Left colon (tissue), 2 donors: ENCODE data around the gene TMEM204. TPM values are rescaled to one million over a fixed set of nuclear protein-coding genes. Genes with fewer than 3 reads are reported as not detected.
"Not testable (repeated sequence)": the region's sequence is repeated elsewhere in the genome, so short reads cannot be mapped to it uniquely, and the experiment has no call there.

Source experiments
- ATAC-seq: fragments of 200-7000 bp; cut with Tn5 transposase; one replicate; pipeline ENCODE4 v1.9.1; 2020; ENCODE audit warnings: mild to moderate bottlenecking, moderate library complexity
- DNase-seq, 2 donors: peaks; one replicate each; pipeline ENCODE4 v3.0.0-alpha.2; 2020
- intact Hi-C, 2 donors: fragments of 100-400 bp; cut with DNase I in 1 of 2; cut with micrococcal nuclease in 1 of 2; formaldehyde crosslinking; loops; one replicate each; pipeline versions ENCODE4 v1.11.2 to v1.14.0; 2022; cut with DNase I, micrococcal nuclease
- total RNA-seq, 2 donors: library from RNA; stranded (reverse); fragmentation: NEBNext Ultra II Directional; extraction: Animal tissue kit (Norgen Biotek cat#: 25700); gene quantifications; one replicate each; pipeline ENCODE4 v1.2.1, GENCODE V29; 2021
- donor health status: DM: no; HTN: no; CAD: no.
- donor health status: DM: yes; HTN: yes; CAD: no.

Gene TMEM204
- total RNA-seq, 2 donors from 2014 or later, result 2.6 to 4.9 TPM

- DNase-seq (no peak), ATAC-seq (peak; percentile 83)
- intact Hi-C loops, result no loop called here
Measured at GRCh38 chr16:1571012-1571671, 37.7 kb downstream of the TMEM204 start.

- intact Hi-C loops, result no loop called here
- ATAC-seq, result no peak
Measured at GRCh38 chr16:1572673-1573072, 39.2 kb downstream of the TMEM204 start.

GRCh38 chr16:1573301-1573700, 39.8 kb downstream of the TMEM204 start:
- intact Hi-C loops, result no loop called here
- ATAC-seq (no peak), DNase-seq (no peak)

More at GRCh38 chr16:1572673-1573072, 39.2 kb downstream of the TMEM204 start:
- no peak for DNase-seq

- no peak for DNase-seq
- ATAC-seq, result no peak
- intact Hi-C loops, result no loop called here
Measured at GRCh38 chr16:1575578-1575977, 42.1 kb downstream of the TMEM204 start.

GRCh38 chr16:1579214-1579613, 45.7 kb downstream of the TMEM204 start:
- ATAC-seq (no peak), DNase-seq (no peak)
- intact Hi-C loops, result no loop called here

GRCh38 chr16:1580256-1580655, 46.8 kb downstream of the TMEM204 start:
- ATAC-seq (peak; percentile 78), DNase-seq (peak; percentile 35 to 37)
- intact Hi-C loops, result no loop called here

GRCh38 chr16:1580956-1581355, 47.5 kb downstream of the TMEM204 start:
- intact Hi-C loops, result no loop called here
- ATAC-seq (peak; percentile 95), DNase-seq (peak; percentile 50 to 55)

GRCh38 chr16:1581804-1582203, 48.3 kb downstream of the TMEM204 start:
- ATAC-seq (no peak), DNase-seq (no peak)
- intact Hi-C loops, result no loop called here

- intact Hi-C loops, result no loop called here
- DNase-seq (no peak), ATAC-seq (no peak)
Measured at GRCh38 chr16:1583180-1583579, 49.7 kb downstream of the TMEM204 start.

- no peak for DNase-seq
- ATAC-seq, result no peak
- intact Hi-C loops, result no loop called here
Measured at GRCh38 chr16:1584926-1585484, 51.5 kb downstream of the TMEM204 start.

- DNase-seq (no peak), ATAC-seq (no peak)
- intact Hi-C loops, result no loop called here
Measured at GRCh38 chr16:1590366-1590765, 56.9 kb downstream of the TMEM204 start.

- no peak for DNase-seq
- intact Hi-C loops, result no loop called here
- no peak for ATAC-seq
Measured at GRCh38 chr16:1590930-1591705, 57.7 kb downstream of the TMEM204 start.

GRCh38 chr16:1592446-1592845, 59.0 kb downstream of the TMEM204 start:
- DNase-seq (no peak), ATAC-seq (no peak)
- intact Hi-C loops, result no loop called here

- DNase-seq, ATAC-seq, intact Hi-C loops: not testable (repeated sequence)
Measured at GRCh38 chr16:1595511-1595910, 62.0 kb downstream of the TMEM204 start.

GRCh38 chr16:1596516-1596915, 63.0 kb downstream of the TMEM204 start:
- intact Hi-C loops, result no loop called here
- no peak for DNase-seq
- no peak for ATAC-seq

- no peak for ATAC-seq
- DNase-seq, result no peak
- intact Hi-C loops, result no loop called here
Measured at GRCh38 chr16:1597154-1597553, 63.7 kb downstream of the TMEM204 start.

GRCh38 chr16:1601031-1601430, 67.6 kb downstream of the TMEM204 start:
- DNase-seq, result no peak
- ATAC-seq, result no peak
- intact Hi-C loops, result no loop called here

- no peak for ATAC-seq
- no peak for DNase-seq
- intact Hi-C loops, result no loop called here
Measured at GRCh38 chr16:1601489-1601888, 68.0 kb downstream of the TMEM204 start.

- intact Hi-C loops, result no loop called here
- ATAC-seq, result no peak
Measured at GRCh38 chr16:1602285-1602684, 68.8 kb downstream of the TMEM204 start.

More at GRCh38 chr16:1602285-1602684, 68.8 kb downstream of the TMEM204 start:
- no peak for DNase-seq
